Tibial artery (tissue), 4 donors: ENCODE measurements around the gene IPO4.
A peak's percentile ranks its signal among the peaks of the same experiment; 100 is the strongest.

Experiments
- DNase-seq, 2 donors: peaks; one replicate each; pipeline ENCODE4 v3.0.0-alpha.2; 2019
- H3K27ac ChIP-seq, 2 donors: fragments of 200-600 bp; sonication (generic) in 1 of 2; 1 replicate in 1 of 2; 2 replicates in 1 of 2; pipeline ENCODE4 v1.5.1; 2018 to 2019; ENCODE audit warnings: mild to moderate bottlenecking in 1 of 2
- H3K27me3 ChIP-seq, 2 donors: fragments of 200-600 bp; sonication (generic) in 1 of 2; one replicate each; pipeline versions ENCODE4 v1.5.1 to v1.6.0; 2016 to 2019
- H3K36me3 ChIP-seq, 3 donors: fragments of 200-600 bp; sonication (generic) in 2 of 3; one replicate each; pipeline ENCODE4 v1.5.1; 2016 to 2019; ENCODE audit warnings: mild to moderate bottlenecking in 2 of 3
- H3K4me1 ChIP-seq, 4 donors: fragments of 200-600 bp; sonication (generic) in 2 of 4; 1 replicate in 3 of 4; 2 replicates in 1 of 4; pipeline ENCODE4 v1.5.1; 2016 to 2019
- H3K4me3 ChIP-seq, 2 donors: fragments of 200-600 bp; sonication (generic) in 1 of 2; 1 replicate in 1 of 2; 2 replicates in 1 of 2; pipeline ENCODE4 v1.5.1; 2018 to 2019; ENCODE audit warnings: mild to moderate bottlenecking in 2 of 2
- H3K9me3 ChIP-seq, 3 donors: fragments of 200-600 bp; sonication (generic) in 1 of 3; one replicate each; pipeline ENCODE4 v1.5.1; 2016 to 2019
- CTCF ChIP-seq, 2 experiments: fragments of 200-600 bp in 1 of 2; fragments of 450-650 bp in 1 of 2; IDR thresholded peaks; one replicate each; pipeline ENCODE4 v1.5.1; 2017 to 2019; ENCODE audit warnings: antibody characterized with exemption in 2 of 2, mild to moderate bottlenecking in 1 of 2, moderate library complexity in 1 of 2
- intact Hi-C: fragments of 100-400 bp; cut with DNase I; formaldehyde crosslinking; loops from one replicate; pipeline ENCODE4 v1.15.0; 2023; ENCODE audit warnings: low total_unique reads

The IPO4 gene

GRCh38 chr14:24235804-24236688 lies 47.4 kb upstream of the IPO4 start:
- Histone ChIP-seq H3K4me1 (peaks cover 0 to 58% (median 39%) of the 10 kb centered on the region in 4 donors), H3K27ac (no peak overlapping the region), H3K4me3 (no peak overlapping the region), H3K36me3 (peaks cover 44 to 59% (median 55%) of the 10 kb centered on the region in 3 donors), H3K9me3 (no peaks in the 10 kb centered on the region), H3K27me3 (no peaks in the 10 kb centered on the region)
- DNase-seq = peak in 1 of 2 donors; percentile 4
- intact Hi-C loops = no loop called here
- TF ChIP-seq CTCF (IDR thresholded peaks at IDR 0.05) = no peak

- peak overlapping the region in 1 of 2 donors; percentile 88 for H3K27ac ChIP-seq
- H3K4me1 ChIP-seq = peaks cover 0 to 48% (median 29%) of the 10 kb centered on the region in 4 donors
- H3K36me3 ChIP-seq = peaks cover 34 to 46% (median 38%) of the 10 kb centered on the region in 3 donors
- no peak for DNase-seq
- no peaks in the 10 kb centered on the region for H3K9me3 ChIP-seq
- no peaks in the 10 kb centered on the region for H3K27me3 ChIP-seq
- no peak for TF ChIP-seq CTCF (IDR thresholded peaks at IDR 0.05)
- no peak overlapping the region for H3K4me3 ChIP-seq
- intact Hi-C loops = no loop called here
Observed at GRCh38 chr14:24234095-24235005, 45.7 kb upstream of the IPO4 start.

- peak overlapping the region; percentile 85 to 88 for H3K27ac ChIP-seq
- H3K4me3 ChIP-seq = peak overlapping the region; percentile 75 to 89
- intact Hi-C loops = no loop called here
- H3K4me1 ChIP-seq = peaks cover 0 to 39% (median 29%) of the 10 kb centered on the region in 4 donors
- H3K36me3 ChIP-seq = peaks cover 28 to 38% (median 31%) of the 10 kb centered on the region in 3 donors
- H3K27me3 ChIP-seq = no peaks in the 10 kb centered on the region
- no peaks in the 10 kb centered on the region for H3K9me3 ChIP-seq
- DNase-seq = peak in 1 of 2 donors; percentile 47
- no peak for TF ChIP-seq CTCF (IDR thresholded peaks at IDR 0.05)
Observed at GRCh38 chr14:24233538-24233866, 44.9 kb upstream of the IPO4 start.

GRCh38 chr14:24232645-24233537 lies 44.3 kb upstream of the IPO4 start, which contains the start of gene GMPR2:
TSS of gene GMPR2 (plus strand) at chr14:24232929. CDS start at chr14:24233254, 325 bp downstream.
- intact Hi-C loops = no loop called here
- Histone ChIP-seq H3K27ac (peak within 1 kb of the TSS; percentile 85 to 88), H3K27me3 (no peaks in the 10 kb centered on the region), H3K36me3 (peaks cover 22 to 36% (median 29%) of the 10 kb centered on the region in 3 donors), H3K9me3 (no peaks in the 10 kb centered on the region), H3K4me3 (peak within 1 kb of the TSS; percentile 75 to 89), H3K4me1 (peaks cover 0 to 36% (median 29%) of the 10 kb centered on the region in 4 donors)
- TF ChIP-seq CTCF (IDR thresholded peaks at IDR 0.05) = no peak
- peak in 1 of 2 donors; percentile 82 for DNase-seq
